Measurements from ENCODE around the gene PYCR2. TPM values are rescaled to one million over a fixed set of nuclear protein-coding genes. Genes with fewer than 3 reads are reported as not detected.

Gene PYCR2
- total and polyA plus RNA-seq, 2 of the 8 experiments (the other 6 are each of a cell fraction or from before 2014, with no cell fraction given): 79.3 to 84.6 TPM

DNA sequence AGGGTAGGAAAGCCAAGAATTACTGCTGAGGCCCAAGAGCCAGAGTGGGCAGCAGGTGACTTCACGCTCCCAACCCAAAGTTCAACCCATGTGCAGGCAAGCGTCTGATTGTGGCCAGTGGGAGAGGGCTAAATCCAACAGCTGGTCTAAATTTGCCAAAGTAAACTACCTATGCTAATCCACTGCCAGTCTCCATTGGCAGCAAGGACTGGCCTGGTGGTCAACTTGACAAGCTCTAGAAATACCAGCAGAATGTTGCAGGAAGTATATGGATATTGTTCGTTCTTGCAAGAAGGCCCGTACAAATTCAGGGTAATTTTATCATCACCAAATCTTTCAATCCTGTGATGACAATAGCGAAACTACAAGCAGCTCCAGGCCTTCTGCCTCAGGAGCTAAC lies 43.4 kb downstream of the PYCR2 start:
- 86% methylated on average over 5 of the region's 5 CpGs; no CpG with 5 or more reads in 1 of the 2 experiments for WGBS, 2 experiments (ENCODE audit: extremely low coverage in 1 of 2, insufficient coverage in 1 of 2, insufficient read length in 1 of 2, insufficient replicate concordance in 2 of 2, low coverage in 1 of 2, low lambda C conversion rate in 2 of 2, missing lambda C conversion rate in 1 of 2)
- Histone ChIP-seq H3K36me3 (ENCODE audit: control insufficient read depth in 2 of 4, insufficient read depth in 4 of 4, low read length in 3 of 4) (no peaks in the 10 kb centered on the region; a peak in 1 of 8 replicates), H2AFZ (ENCODE audit: low read length) (no peak overlapping the region), H3K18ac (ENCODE audit: extremely low read depth, low read length) (no peak overlapping the region), H2BK5ac (ENCODE audit: low read depth, low read length) (peak overlapping the region; percentile 8; the same call in 1 of the 2 replicates), H4K5ac (ENCODE audit: insufficient read length, low read depth, low read length) (no peak overlapping the region), H4K91ac (replicated peaks; ENCODE audit: insufficient read length, low read length) (no peak overlapping the region), H3K23ac (ENCODE audit: insufficient read length) (no peak overlapping the region), H3K9ac (replicated peaks in 1 of 4; ENCODE audit: extremely low read depth in 1 of 4, low read depth in 3 of 4, low read length in 3 of 4) (peak overlapping the region in 1 of 4 experiments; percentile 38; a peak in 1 of 7 replicates), H3K4me1 (replicated peaks in 1 of 4; ENCODE audit: control insufficient read depth in 3 of 4, insufficient read depth in 4 of 4, low read length in 3 of 4) (peaks cover 9 to 20% (median 15%) of the 10 kb centered on the region in 4 experiments), H3K79me2 (ENCODE audit: control insufficient read depth in 1 of 2, insufficient read depth in 2 of 2, low read length in 2 of 2) (peaks cover 0 to 13% of the 10 kb centered on the region in 2 experiments; a peak in 2 of 4 replicates), H4K20me1 (replicated peaks in 1 of 2; ENCODE audit: control insufficient read depth in 1 of 2, insufficient read depth in 2 of 2, low read length in 2 of 2) (peaks cover 2 to 10% of the 10 kb centered on the region in 2 experiments), H3K79me1 (ENCODE audit: low read depth, low read length) (peaks cover 19% of the 10 kb centered on the region; the same call in 1 of the 2 replicates), H3K4ac (replicated peaks; ENCODE audit: insufficient read length, low read depth, low read length) (no peak overlapping the region), H2BK20ac (ENCODE audit: low read length) (peak overlapping the region; percentile 82; the same call in 1 of the 2 replicates), H2BK120ac (replicated peaks; ENCODE audit: low read depth, low read length) (no peak overlapping the region), H3K9me3 (ENCODE audit: insufficient read depth in 2 of 2, low read depth in 1 of 2, low read length in 1 of 2) (no peaks in the 10 kb centered on the region), H3K4me2 (ENCODE audit: insufficient read depth in 1 of 2, low read depth in 2 of 2, low read length in 2 of 2) (peak overlapping the region; percentile 76 to 90), H4K8ac (ENCODE audit: extremely low read depth, insufficient read depth, low read length) (no peak overlapping the region), H2BK12ac (ENCODE audit: low read depth, low read length) (peak overlapping the region; percentile 94), H2AK5ac (ENCODE audit: low read depth, low read length) (peak overlapping the region; percentile 30; the same call in 1 of the 2 replicates), H3K14ac (ENCODE audit: insufficient read length) (no peak overlapping the region), H2BK15ac (ENCODE audit: low read length) (no peak overlapping the region), H3K23me2 (ENCODE audit: low read depth, low read length) (peaks cover 9% of the 10 kb centered on the region; the same call in 1 of the 2 replicates), H3K27ac (ENCODE audit: low read depth, low read length) (no peak overlapping the region), H3K56ac (replicated peaks; ENCODE audit: insufficient read length, low read depth, low read length) (no peak overlapping the region), H3K4me3 (ENCODE audit: extremely low read depth in 1 of 4, insufficient read depth in 2 of 4, low read depth in 3 of 4, low read length in 4 of 4) (peak overlapping the region in 1 of 4 experiments; percentile 92; a peak in 2 of 8 replicates), H3K27me3 (replicated peaks in 1 of 4; ENCODE audit: control insufficient read depth in 3 of 4, extremely low read depth in 1 of 4, insufficient read depth in 3 of 4, low read length in 3 of 4) (peaks cover 0 to 13% (median 6%) of the 10 kb centered on the region in 4 experiments; a peak in 4 of 7 replicates)
- TF ChIP-seq EP300 (IDR thresholded peaks at IDR 0.05; ENCODE audit: borderline replicate concordance in 1 of 2, low read depth in 2 of 2, low read length in 2 of 2) (no peak), MAFK (IDR thresholded peaks at IDR 0.05; ENCODE audit: low read depth, low read length) (no peak), ASH2L (IDR thresholded peaks at IDR 0.05; ENCODE audit: low read length) (no peak)
- DNase-seq (ENCODE audit: low read depth in 1 of 2, low spot score in 2 of 2) (no peak), FAIRE-seq (no peak)
- ChIA-PET POLR2A (ENCODE audit: partially characterized antibody) (interaction anchor here (0.6 to 4.9 kb wide), 20 partner anchors 9 to 452 kb away, joined by 3 to 63 read pairs (median 5); partner anchors contain the start of genes H3-3A, LEFTY1, LEFTY2 and PYCR2), CTCF (ENCODE audit: partially characterized antibody) (interaction anchor here (0.7 to 21.3 kb wide), 17 partner anchors 8 to 406 kb away, joined by 3 to 406 read pairs (median 4); partner anchors contain the start of gene LEFTY1)
